Testis (tissue), 2 donors: ENCODE results near the gene DDI2.

ENCODE experiments used
- POLR2A ChIP-seq: fragments of 450-650 bp; IDR thresholded peaks from one replicate; pipeline ENCODE4 v1.6.1; 2017; ENCODE audit warnings: antibody characterized with exemption, mild to moderate bottlenecking, moderate library complexity
- TF ChIP-seq, protein P1 (sequence below), 3 experiments: fragments of 450-650 bp in 2 of 3; fragments of 200-600 bp in 1 of 3; sonication (generic) in 1 of 3; IDR thresholded peaks; one replicate each; pipeline ENCODE4 v1.5.1; 2016 to 2019; ENCODE audit warnings: antibody characterized with exemption in 3 of 3, mild to moderate bottlenecking in 2 of 3, moderate library complexity in 1 of 3

- TF ChIP-seq POLR2A, result no peak
- TF ChIP-seq, protein P1, sequence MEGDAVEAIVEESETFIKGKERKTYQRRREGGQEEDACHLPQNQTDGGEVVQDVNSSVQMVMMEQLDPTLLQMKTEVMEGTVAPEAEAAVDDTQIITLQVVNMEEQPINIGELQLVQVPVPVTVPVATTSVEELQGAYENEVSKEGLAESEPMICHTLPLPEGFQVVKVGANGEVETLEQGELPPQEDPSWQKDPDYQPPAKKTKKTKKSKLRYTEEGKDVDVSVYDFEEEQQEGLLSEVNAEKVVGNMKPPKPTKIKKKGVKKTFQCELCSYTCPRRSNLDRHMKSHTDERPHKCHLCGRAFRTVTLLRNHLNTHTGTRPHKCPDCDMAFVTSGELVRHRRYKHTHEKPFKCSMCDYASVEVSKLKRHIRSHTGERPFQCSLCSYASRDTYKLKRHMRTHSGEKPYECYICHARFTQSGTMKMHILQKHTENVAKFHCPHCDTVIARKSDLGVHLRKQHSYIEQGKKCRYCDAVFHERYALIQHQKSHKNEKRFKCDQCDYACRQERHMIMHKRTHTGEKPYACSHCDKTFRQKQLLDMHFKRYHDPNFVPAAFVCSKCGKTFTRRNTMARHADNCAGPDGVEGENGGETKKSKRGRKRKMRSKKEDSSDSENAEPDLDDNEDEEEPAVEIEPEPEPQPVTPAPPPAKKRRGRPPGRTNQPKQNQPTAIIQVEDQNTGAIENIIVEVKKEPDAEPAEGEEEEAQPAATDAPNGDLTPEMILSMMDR (IDR thresholded peaks at IDR 0.05), result no peak
Measured at GRCh38 chr1:15701784-15702183, 84.5 kb downstream of the DDI2 start.
